SK-N-SH (cell line): ENCODE data around the gene WWTR1. TPM values are rescaled to one million over a fixed set of nuclear protein-coding genes. Genes with fewer than 3 reads are reported as not detected.

Source experiments
- CTCF ChIA-PET: fragments of 300-600, 350-600 bp; formaldehyde crosslinking; extraction: SDS; loops from one replicate; lab custom pipeline; 2021; lab: Yijun Ruan, JAX
- POLR2A ChIA-PET: fragments of 350-600 bp; sonication (Branson Sonifier 250); formaldehyde crosslinking; extraction: SDS; loops from one replicate; lab custom pipeline; 2020; ENCODE audit warnings: antibody characterized with exemption, inconsistent platforms; lab: Yijun Ruan, JAX
- DNase-seq: peaks from one replicate; pipeline ENCODE4 v3.0.0; 2012
- H2AFZ ChIP-seq: fragments of 200-600 bp; sonication (generic); 2 replicates; pipeline ENCODE4 v1.8.1; 2016; ENCODE audit warnings: antibody characterized with exemption, mild to moderate bottlenecking, low read depth
- H3F3A ChIP-seq: fragments of 200-600 bp; sonication (generic); replicated peaks from 2 replicates; pipeline ENCODE3; 2016; ENCODE audit warnings: antibody characterized with exemption, mild to moderate bottlenecking; ENCODE audit not compliant: insufficient read depth
- H3K27ac ChIP-seq, 2 experiments: fragments of 200-500 bp in 1 of 2; fragments of 200-600 bp in 1 of 2; sonication (Bioruptor generic) in 1 of 2; sonication (generic), shearing (Covaris generic) in 1 of 2; 2 replicates each; pipeline versions ENCODE4 v1.5.1 to v1.6.1; 2014 to 2016; ENCODE audit warnings: low read depth in 2 of 2, inconsistent platforms in 1 of 2, low read length in 1 of 2, mild to moderate bottlenecking in 1 of 2, mixed read lengths in 1 of 2
- H3K27me3 ChIP-seq: fragments of 200-600 bp; sonication (generic), shearing (Covaris generic); 2 replicates; pipeline ENCODE4 v1.6.1; 2016; ENCODE audit warnings: mixed run types; ENCODE audit not compliant: insufficient read depth
- H3K36me3 ChIP-seq, 2 experiments: fragments of 200-500 bp in 1 of 2; fragments of 200-600 bp in 1 of 2; sonication (Bioruptor generic) in 1 of 2; sonication (generic) in 1 of 2; replicated peaks in 1 of 2; 2 replicates each; pipeline versions ENCODE3 to v1.5.1; 2014 to 2016; ENCODE audit warnings: low read length in 1 of 2, mild to moderate bottlenecking in 1 of 2; ENCODE audit not compliant: insufficient read depth in 2 of 2, control insufficient read depth in 1 of 2
- H3K4me1 ChIP-seq, 2 experiments: fragments of 200-500 bp in 1 of 2; fragments of 200-600 bp in 1 of 2; sonication (Bioruptor generic) in 1 of 2; sonication (generic), shearing (Covaris generic) in 1 of 2; 2 replicates each; pipeline versions ENCODE4 v1.5.1 to v1.6.1; 2014 to 2016; ENCODE audit warnings: low read depth in 1 of 2, low read length in 1 of 2, mixed run types in 1 of 2; ENCODE audit not compliant: insufficient read depth in 2 of 2, control insufficient read depth in 1 of 2
- H3K4me2 ChIP-seq: fragments of 200-600 bp; sonication (generic), shearing (Covaris generic); 2 replicates; pipeline ENCODE4 v1.6.1; 2017; ENCODE audit warnings: mixed run types
- H3K4me3 ChIP-seq, 2 experiments: fragments of 200-500 bp in 1 of 2; fragments of 200-600 bp in 1 of 2; sonication (Bioruptor generic) in 1 of 2; sonication (generic), shearing (Covaris generic) in 1 of 2; 2 replicates each; pipeline versions ENCODE4 v1.5.1 to v1.8.1; 2014 to 2016; ENCODE audit warnings: low read depth in 2 of 2, inconsistent platforms in 1 of 2, low read length in 1 of 2, mild to moderate bottlenecking in 1 of 2, mixed read lengths in 1 of 2, moderate library complexity in 1 of 2
- H3K79me2 ChIP-seq: fragments of 200-600 bp; sonication (generic); 2 replicates; pipeline ENCODE4 v1.8.1; 2017; ENCODE audit warnings: mild to moderate bottlenecking; ENCODE audit not compliant: insufficient read depth
- H3K9ac ChIP-seq: fragments of 200-600 bp; sonication (generic); 2 replicates; pipeline ENCODE4 v1.6.1; 2017; ENCODE audit warnings: mixed run types
- H3K9me2 ChIP-seq: fragments of 200-600 bp; sonication (generic); 2 replicates; pipeline ENCODE4 v1.6.1; 2017; ENCODE audit warnings: mixed run types
- H3K9me3 ChIP-seq: fragments of 200-600 bp; sonication (generic); 2 replicates; pipeline ENCODE4 v1.6.1; 2017; ENCODE audit warnings: mixed run types, mild to moderate bottlenecking, moderate library complexity
- H4K20me1 ChIP-seq: fragments of 200-600 bp; sonication (generic); 2 replicates; pipeline ENCODE4 v1.6.1; 2017; ENCODE audit warnings: mild to moderate bottlenecking, mixed run types; ENCODE audit not compliant: insufficient read depth
- ELF1 ChIP-seq: IDR thresholded peaks from 2 replicates; pipeline ENCODE4 v1.4.0; 2012
- EP300 ChIP-seq, 2 experiments: IDR thresholded peaks; 2 replicates each; pipeline versions ENCODE4 v1.4.0 to v1.6.1; 2012; ENCODE audit warnings: borderline replicate concordance in 1 of 2, low read depth in 1 of 2, low read length in 1 of 2
- FOSL2 ChIP-seq: IDR thresholded peaks from 2 replicates; pipeline ENCODE4 v1.4.0; 2012; ENCODE audit warnings: low read depth, mild to moderate bottlenecking, moderate library complexity, borderline replicate concordance
- GABPA ChIP-seq: IDR thresholded peaks from 2 replicates; pipeline ENCODE4 v1.4.0; 2012; ENCODE audit warnings: low read depth, mild to moderate bottlenecking
- GATA2 ChIP-seq: sonication (generic); formaldehyde crosslinking; IDR thresholded peaks from 2 replicates; pipeline ENCODE4 v1.5.0; 2020; ENCODE audit warnings: mild to moderate bottlenecking, missing genetic modification reagents
- JUND ChIP-seq: IDR thresholded peaks from 2 replicates; pipeline ENCODE4 v1.4.0; 2012
- NFIC ChIP-seq: IDR thresholded peaks from 2 replicates; pipeline ENCODE4 v1.4.0; 2012; ENCODE audit warnings: borderline replicate concordance
- POLR2AphosphoS5 ChIP-seq: IDR thresholded peaks from 2 replicates; pipeline ENCODE4 v1.6.1; 2012; ENCODE audit warnings: low read depth, low read length
- RAD21 ChIP-seq: IDR thresholded peaks from 2 replicates; pipeline ENCODE4 v1.6.1; 2012; ENCODE audit warnings: mild to moderate bottlenecking, low read length
- RFX5 ChIP-seq: IDR thresholded peaks from 2 replicates; pipeline ENCODE4 v1.6.1; 2012; ENCODE audit warnings: mild to moderate bottlenecking, improper control_type of control experiment, low read length
- RXRA ChIP-seq: IDR thresholded peaks from 2 replicates; pipeline ENCODE4 v1.4.0; 2012; ENCODE audit warnings: low read depth, mild to moderate bottlenecking, borderline replicate concordance
- SMC3 ChIP-seq: IDR thresholded peaks from 2 replicates; pipeline ENCODE4 v1.6.1; 2012; ENCODE audit warnings: low read depth, low read length, improper control_type of control experiment
- TAF1 ChIP-seq: IDR thresholded peaks from 2 replicates; pipeline ENCODE4 v1.6.1; 2012; ENCODE audit warnings: low read depth, mild to moderate bottlenecking, low read length, moderate library complexity, borderline replicate concordance
- TCF12 ChIP-seq: IDR thresholded peaks from 2 replicates; pipeline ENCODE4 v1.4.0; 2012
- TEAD4 ChIP-seq: IDR thresholded peaks from 2 replicates; pipeline ENCODE4 v1.4.0; 2012; ENCODE audit warnings: mild to moderate bottlenecking, borderline replicate concordance; ENCODE audit not compliant: insufficient read depth
- YY1 ChIP-seq: IDR thresholded peaks from 2 replicates; pipeline ENCODE4 v1.4.0; 2012; ENCODE audit warnings: low read depth, mild to moderate bottlenecking
- WGBS: methylation state at CpG from one replicate; pipeline ENCODE4 v1.1.6; 2017; ENCODE audit warnings: low lambda C conversion rate; 5-methylcytosine and 5-hydroxymethylcytosine counted together
- polyA plus RNA-seq, 3 experiments: library from polyadenylated mRNA; depleted of rRNA; stranded (reverse); fragments of >200 nt; gene quantifications; 2 replicates each; pipeline ENCODE4 v1.2.3, GENCODE V29; 2012
- TF ChIP-seq, protein P1 (sequence below): fragments of 150-350 bp; IDR thresholded peaks from 2 replicates; pipeline ENCODE4 v1.6.1; 2017; ENCODE audit warnings: antibody characterized with exemption, low read length, low read depth, borderline replicate concordance
- TF ChIP-seq, protein P2 (sequence below): IDR thresholded peaks from 2 replicates; pipeline ENCODE4; 2012
- TF ChIP-seq, protein P3 (sequence below): IDR thresholded peaks from 2 replicates; pipeline ENCODE4 v1.4.0; 2012; ENCODE audit warnings: low read depth, borderline replicate concordance

The WWTR1 gene
- polyA plus RNA-seq, 1 of the 3 experiments (the other 2 are of a cell fraction), result 60.6 TPM

DNA sequence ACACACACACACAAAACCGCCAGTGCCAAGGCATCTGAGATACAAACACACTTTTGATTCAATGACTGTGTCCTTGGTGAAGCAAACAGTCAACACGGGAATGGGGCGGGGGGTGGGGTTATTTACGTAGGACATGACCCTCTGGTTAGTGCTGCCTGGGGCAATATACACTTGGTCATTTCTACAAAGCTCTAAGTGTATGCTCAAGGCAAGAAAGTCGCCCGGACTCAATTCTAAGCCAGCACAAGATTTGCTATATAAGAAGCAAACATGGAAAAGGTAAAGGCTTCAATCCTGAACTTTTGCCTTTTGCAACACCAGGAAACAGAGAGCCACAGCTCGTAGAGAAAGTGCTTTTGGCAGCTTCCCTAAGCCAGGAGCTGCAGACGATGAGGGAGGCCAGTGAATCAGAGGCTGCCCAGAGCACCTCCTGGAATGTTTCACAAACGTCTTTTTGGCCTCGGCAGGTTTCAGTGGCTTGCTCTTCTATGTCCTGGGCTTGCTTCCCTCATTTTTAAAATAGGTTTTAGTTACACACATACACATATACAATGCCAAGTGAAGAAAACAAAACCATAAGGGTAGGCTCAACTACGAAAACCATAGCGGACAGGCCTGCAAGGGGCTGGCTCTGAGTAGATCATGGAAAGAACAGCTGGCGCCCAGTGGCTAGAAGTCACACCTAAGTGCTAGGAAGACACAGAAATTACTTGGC, 109.7 kb downstream of the WWTR1 start:
- TF ChIP-seq ELF1, result peak; percentile 51; the same call in 1 of the 2 replicates
- no peak for TF ChIP-seq TAF1
- TF ChIP-seq RXRA, result peak; percentile 65; the same call in 1 of the 2 replicates
- no peak for TF ChIP-seq SMC3
- TF ChIP-seq, protein P1, sequence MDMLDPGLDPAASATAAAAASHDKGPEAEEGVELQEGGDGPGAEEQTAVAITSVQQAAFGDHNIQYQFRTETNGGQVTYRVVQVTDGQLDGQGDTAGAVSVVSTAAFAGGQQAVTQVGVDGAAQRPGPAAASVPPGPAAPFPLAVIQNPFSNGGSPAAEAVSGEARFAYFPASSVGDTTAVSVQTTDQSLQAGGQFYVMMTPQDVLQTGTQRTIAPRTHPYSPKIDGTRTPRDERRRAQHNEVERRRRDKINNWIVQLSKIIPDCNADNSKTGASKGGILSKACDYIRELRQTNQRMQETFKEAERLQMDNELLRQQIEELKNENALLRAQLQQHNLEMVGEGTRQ, result no peak
- no peak for TF ChIP-seq GATA2 (CRISPR knock-in tag)
- TF ChIP-seq, protein P2, sequence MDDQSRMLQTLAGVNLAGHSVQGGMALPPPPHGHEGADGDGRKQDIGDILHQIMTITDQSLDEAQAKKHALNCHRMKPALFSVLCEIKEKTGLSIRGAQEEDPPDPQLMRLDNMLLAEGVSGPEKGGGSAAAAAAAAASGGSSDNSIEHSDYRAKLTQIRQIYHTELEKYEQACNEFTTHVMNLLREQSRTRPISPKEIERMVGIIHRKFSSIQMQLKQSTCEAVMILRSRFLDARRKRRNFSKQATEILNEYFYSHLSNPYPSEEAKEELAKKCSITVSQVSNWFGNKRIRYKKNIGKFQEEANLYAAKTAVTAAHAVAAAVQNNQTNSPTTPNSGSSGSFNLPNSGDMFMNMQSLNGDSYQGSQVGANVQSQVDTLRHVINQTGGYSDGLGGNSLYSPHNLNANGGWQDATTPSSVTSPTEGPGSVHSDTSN, result peak; percentile 75
- peak; percentile 95 for TF ChIP-seq TCF12
- TF ChIP-seq, protein P3, sequence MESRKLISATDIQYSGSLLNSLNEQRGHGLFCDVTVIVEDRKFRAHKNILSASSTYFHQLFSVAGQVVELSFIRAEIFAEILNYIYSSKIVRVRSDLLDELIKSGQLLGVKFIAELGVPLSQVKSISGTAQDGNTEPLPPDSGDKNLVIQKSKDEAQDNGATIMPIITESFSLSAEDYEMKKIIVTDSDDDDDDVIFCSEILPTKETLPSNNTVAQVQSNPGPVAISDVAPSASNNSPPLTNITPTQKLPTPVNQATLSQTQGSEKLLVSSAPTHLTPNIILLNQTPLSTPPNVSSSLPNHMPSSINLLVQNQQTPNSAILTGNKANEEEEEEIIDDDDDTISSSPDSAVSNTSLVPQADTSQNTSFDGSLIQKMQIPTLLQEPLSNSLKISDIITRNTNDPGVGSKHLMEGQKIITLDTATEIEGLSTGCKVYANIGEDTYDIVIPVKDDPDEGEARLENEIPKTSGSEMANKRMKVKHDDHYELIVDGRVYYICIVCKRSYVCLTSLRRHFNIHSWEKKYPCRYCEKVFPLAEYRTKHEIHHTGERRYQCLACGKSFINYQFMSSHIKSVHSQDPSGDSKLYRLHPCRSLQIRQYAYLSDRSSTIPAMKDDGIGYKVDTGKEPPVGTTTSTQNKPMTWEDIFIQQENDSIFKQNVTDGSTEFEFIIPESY, result no peak
- peak; percentile 68; the same call in 1 of the 2 replicates for TF ChIP-seq TEAD4
- TF ChIP-seq EP300 (IDR thresholded peaks at IDR 0.05; ENCODE audit: borderline replicate concordance in 1 of 2, low read depth in 1 of 2, low read length in 1 of 2), result peak in 1 of 2 experiments; percentile 51; a peak in 2 of 4 replicates
- TF ChIP-seq RFX5, result no peak
- TF ChIP-seq POLR2AphosphoS5, result peak; percentile 60; the same call in 1 of the 2 replicates
- TF ChIP-seq JUND, result peak; percentile 53
- no peak for TF ChIP-seq GABPA
- no peak for TF ChIP-seq RAD21
- TF ChIP-seq NFIC, result peak; percentile 75; the same call in 1 of the 2 replicates
- TF ChIP-seq FOSL2, result peak; percentile 40; the same call in 1 of the 2 replicates
- no peak for TF ChIP-seq YY1
- WGBS, result 38% methylated on average over 13 of the region's 13 CpGs
- no peak for DNase-seq
- Histone ChIP-seq H3K9me2 (no peaks in the 10 kb centered on the region), H3K4me2 (peak overlapping the region; percentile 64), H3K27me3 (no peaks in the 10 kb centered on the region), H3K27ac (peak overlapping the region; percentile 78 to 87), H3K79me2 (peaks cover 63% of the 10 kb centered on the region), H3F3A (peaks cover 15% of the 10 kb centered on the region), H3K36me3 (peaks cover 0 to 12% of the 10 kb centered on the region in 2 experiments), H2AFZ (no peak overlapping the region), H4K20me1 (no peaks in the 10 kb centered on the region), H3K4me1 (peaks cover 24 to 27% of the 10 kb centered on the region in 2 experiments), H3K9ac (peak overlapping the region; percentile 47; the same call in 1 of the 2 replicates), H3K9me3 (no peaks in the 10 kb centered on the region), H3K4me3 (no peak overlapping the region)
- ChIA-PET POLR2A (no interaction called here), CTCF (interaction anchor here (0.6 to 0.7 kb wide), 2 partner anchors 30 to 41 kb away, joined by 3 read pairs; no protein-coding TSS in a partner anchor)
